SIG-M5 treated with dmso at 0.1 percent for 504 hours (cell line): Measurements from ENCODE around the gene PLEKHG7.

ENCODE experiments used
- DNase-seq: peaks from one replicate; lab custom pipeline; 2025; ENCODE audit not compliant: unreplicated experiment; lab: John Stamatoyannopoulos, UW

The PLEKHG7 gene

DNA sequence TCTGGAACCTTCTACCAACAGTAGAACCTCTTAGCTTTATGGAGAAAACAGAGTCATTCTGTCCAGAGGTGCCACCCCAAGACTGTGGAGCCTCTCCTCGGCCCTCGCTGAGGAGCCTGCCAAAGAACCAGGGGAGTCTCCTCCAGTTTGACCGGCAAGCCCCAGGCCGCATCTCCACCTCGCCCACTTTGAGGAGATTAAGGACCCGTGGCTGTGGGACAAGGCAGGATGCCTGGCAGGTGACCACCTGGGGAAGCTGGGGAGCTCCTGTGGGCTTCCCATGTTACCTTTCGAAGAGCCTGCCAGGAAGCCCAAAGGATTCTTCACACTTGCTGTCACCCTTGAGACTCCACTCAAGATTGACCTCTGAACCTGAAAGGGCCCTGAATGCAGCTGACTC lies 3.8 kb downstream of the PLEKHG7 start:
- no peak for DNase-seq

- no peak for DNase-seq
These were observed 5.1 kb downstream of the PLEKHG7 start for GRCh38 chr12:92707926-92708325.

DNA sequence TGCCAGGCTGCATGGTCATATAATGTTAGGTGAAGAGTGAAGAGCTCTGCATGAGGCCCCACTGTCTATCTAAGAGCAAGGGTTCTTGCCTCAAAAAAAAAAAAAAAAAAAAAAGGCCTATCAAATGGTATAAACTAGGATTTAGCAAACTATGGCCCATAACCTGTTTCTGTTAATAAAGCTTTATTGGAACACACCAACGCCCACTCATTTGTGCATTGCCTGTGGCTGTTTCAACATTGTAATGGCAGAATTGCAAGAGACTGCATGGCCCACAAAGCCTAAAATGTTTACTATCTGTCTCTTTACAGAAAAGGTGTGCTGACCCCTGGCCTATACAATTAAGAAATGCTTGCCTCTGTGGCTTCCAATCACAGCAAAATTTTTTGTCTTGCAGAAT lies 12.8 kb downstream of the PLEKHG7 start:
- no peak for DNase-seq

GRCh38 chr12:92717202-92717601 lies 14.4 kb downstream of the PLEKHG7 start:
- peak; percentile 88 for DNase-seq

GRCh38 chr12:92718483-92718990 lies 15.7 kb downstream of the PLEKHG7 start:
- DNase-seq = no peak

GRCh38 chr12:92719674-92720073 lies 16.9 kb downstream of the PLEKHG7 start:
- DNase-seq = no peak

- DNase-seq = no peak
These were observed 18.3 kb downstream of the PLEKHG7 start for GRCh38 chr12:92721130-92721529.

- DNase-seq = no peak
These were observed 18.9 kb downstream of the PLEKHG7 start for GRCh38 chr12:92721656-92722055.

GRCh38 chr12:92722897-92723296 lies 20.1 kb downstream of the PLEKHG7 start:
- DNase-seq = no peak

- no peak for DNase-seq
These were observed 24.1 kb downstream of the PLEKHG7 start for GRCh38 chr12:92726850-92727249.

DNA sequence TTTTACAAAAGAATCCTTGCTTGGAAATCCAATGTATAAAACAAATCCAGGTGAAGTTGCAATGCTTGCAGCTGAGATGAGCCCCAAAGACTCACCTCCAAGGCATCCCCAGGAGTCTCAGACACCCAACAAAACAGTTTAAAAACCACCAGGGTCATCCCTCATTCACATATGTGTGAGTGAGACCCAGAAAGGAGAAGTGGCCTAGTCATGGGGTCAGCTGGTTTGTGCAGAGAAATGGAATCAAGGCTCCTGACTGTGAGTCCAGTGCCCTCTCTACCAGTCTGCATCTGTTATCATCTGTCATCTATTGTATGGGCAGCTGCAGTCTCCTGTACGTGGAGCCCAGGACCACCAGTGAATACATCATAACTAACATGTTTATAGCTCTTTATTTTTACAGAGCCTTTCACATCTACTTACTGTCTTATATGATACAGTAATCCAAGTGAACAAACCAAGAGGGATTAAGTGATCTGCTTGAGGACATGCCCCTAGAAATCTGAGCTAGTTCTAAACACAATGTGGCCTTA lies 27.1 kb downstream of the PLEKHG7 start:
- DNase-seq = peak; percentile 7

- DNase-seq = no peak
These were observed 28.0 kb downstream of the PLEKHG7 start for GRCh38 chr12:92730758-92731157.

- DNase-seq = no peak
These were observed 29.4 kb downstream of the PLEKHG7 start for GRCh38 chr12:92732216-92732615.

DNA sequence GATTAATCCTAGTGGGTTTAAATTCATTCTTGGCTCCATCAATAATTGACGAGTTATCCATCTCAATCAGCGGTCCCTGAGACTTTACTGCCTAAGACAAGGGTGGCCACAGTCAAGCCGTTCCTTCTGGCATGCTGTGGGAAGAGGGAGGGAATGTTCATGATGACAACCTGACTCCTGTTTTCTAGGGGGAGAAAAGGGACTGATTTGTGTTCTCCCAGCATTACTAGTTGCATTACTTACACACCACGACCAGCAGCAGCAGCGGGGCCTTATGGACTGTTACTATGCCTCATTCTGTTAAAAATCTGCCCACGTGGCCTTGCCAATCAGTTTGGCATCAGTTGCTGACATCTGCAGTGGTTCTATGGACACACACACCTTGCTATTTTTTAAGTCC lies 29.9 kb downstream of the PLEKHG7 start:
- no peak for DNase-seq

- DNase-seq = no peak
These were observed 30.4 kb downstream of the PLEKHG7 start for GRCh38 chr12:92733181-92733580.

DNA sequence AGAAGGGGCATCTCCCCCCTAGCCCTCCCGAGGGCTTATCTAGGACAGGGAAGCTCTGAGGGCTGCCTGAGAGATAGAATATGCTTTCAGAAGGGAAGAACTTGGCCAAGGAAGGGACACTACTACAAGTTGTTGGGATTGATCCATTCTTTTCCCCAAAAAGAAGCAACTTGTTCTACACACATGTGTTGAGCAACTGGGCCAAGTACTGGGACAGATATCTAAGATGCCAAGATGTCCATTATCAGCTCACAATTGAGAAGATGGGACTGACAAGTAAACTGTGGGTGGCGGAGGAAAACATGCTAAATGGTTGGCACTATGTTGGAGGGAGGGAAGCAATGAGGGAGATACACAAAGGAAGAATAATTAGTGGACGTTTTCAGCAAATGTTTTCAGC lies 30.9 kb downstream of the PLEKHG7 start:
- no peak for DNase-seq

- DNase-seq = peak; percentile 18
These were observed 32.4 kb downstream of the PLEKHG7 start for GRCh38 chr12:92735131-92735721.

DNA sequence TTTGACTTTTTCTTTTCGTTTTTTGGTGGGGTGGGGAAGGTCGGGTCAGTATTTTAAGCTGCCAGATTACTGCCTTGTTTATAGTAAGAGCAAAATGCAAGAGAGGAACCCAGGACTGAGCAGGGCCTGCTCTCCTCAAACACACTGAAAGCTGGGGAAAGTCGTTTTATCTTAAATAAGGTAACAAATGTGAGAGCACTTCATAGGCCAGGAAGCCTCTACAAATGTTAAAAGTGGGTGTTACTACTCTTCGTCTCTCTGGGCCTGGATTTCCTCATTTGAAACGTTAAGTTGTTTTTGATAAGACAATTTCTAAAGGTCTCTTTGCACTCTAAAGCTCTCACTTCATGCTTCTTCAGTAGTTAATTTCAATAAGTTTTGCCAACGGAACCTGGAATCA lies 33.8 kb downstream of the PLEKHG7 start:
- no peak for DNase-seq

- no peak for DNase-seq
These were observed 35.4 kb downstream of the PLEKHG7 start for GRCh38 chr12:92737855-92738850.

- no peak for DNase-seq
These were observed 36.3 kb downstream of the PLEKHG7 start for GRCh38 chr12:92739113-92739512.

DNA sequence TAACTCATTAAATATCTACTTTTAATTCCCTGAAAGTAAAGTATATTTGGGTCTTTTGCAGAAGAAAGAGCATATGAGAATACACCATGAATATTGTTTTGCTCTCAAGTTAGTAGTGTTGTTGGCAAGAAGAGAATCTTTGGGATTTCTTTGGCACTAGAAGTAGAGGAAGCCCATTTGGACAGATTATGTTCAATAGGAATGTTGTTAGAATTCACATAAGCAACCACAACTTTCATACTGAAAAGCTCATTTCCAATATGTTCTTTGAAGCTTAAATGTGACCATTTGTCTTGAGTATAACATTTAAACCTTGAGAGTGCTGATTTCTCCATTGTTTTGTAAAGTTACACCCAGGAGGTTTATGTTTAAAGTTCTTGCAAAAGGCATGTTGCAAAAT lies 37.6 kb downstream of the PLEKHG7 start:
- DNase-seq = no peak

DNA sequence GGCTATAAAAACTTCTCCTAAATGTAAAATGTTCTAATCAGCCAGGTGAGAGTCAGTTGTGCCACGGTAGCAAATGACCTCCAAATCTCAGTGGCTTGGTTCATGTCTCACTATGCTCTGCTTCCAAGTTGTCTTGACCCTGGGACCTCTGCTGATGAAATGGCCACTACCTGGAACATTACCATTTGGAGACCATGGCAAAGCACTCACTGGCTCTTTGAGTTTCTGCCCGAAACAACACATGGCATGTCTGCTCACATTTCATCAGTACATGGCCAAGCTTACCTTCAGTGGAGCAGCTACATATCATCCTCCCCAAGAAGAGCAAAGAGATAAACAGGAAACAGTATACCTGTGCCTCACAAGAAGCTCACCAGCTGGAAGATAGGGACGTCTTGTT lies 40.2 kb downstream of the PLEKHG7 start:
- DNase-seq = no peak
